ENCODE measurements around the gene NPIPB8. TPM values are rescaled to one million over a fixed set of nuclear protein-coding genes. Genes with fewer than 3 reads are reported as not detected.
"Not testable (repeated sequence)": the region's sequence is repeated elsewhere in the genome, so short reads cannot be mapped to it uniquely, and the experiment has no call there.

Gene NPIPB8
- total and polyA plus RNA-seq, 9 of the 15 experiments (the other 6 are each of a cell fraction or from before 2014, with no cell fraction given) = 0.16 TPM; not detected in 8

GRCh38 chr16:28704246-28704645 is 66.4 kb downstream of the NPIPB8 start:
- H3K4me1 ChIP-seq (replicated peaks in 1 of 2; ENCODE audit: control insufficient read depth in 2 of 2, insufficient read depth in 2 of 2, low read length in 2 of 2); H3K9me3 ChIP-seq (replicated peaks; ENCODE audit: control insufficient read depth, insufficient read depth, low read depth, low read length); H4K20me1 ChIP-seq (replicated peaks; ENCODE audit: control insufficient read depth, insufficient read depth, low read length); H3K79me2 ChIP-seq (ENCODE audit: control insufficient read depth, insufficient read depth, low read length); H3K36me3 ChIP-seq (ENCODE audit: control insufficient read depth, insufficient read depth, low read length); H3K27ac ChIP-seq (ENCODE audit: extremely low read depth, low read depth, low read length); POLR2A ChIA-PET; H3K9ac ChIP-seq (ENCODE audit: insufficient read depth in 1 of 2, low read depth in 2 of 2, low read length in 2 of 2); FAIRE-seq; H3K4me3 ChIP-seq; H2AFZ ChIP-seq (ENCODE audit: low read depth, low read length); H3K9me1 ChIP-seq (ENCODE audit: control insufficient read depth, insufficient read depth, low read length); DNase-seq (ENCODE audit: extremely low read depth in 1 of 4, low spot score in 3 of 4); BruUV-seq (replicated peaks); intact Hi-C loops (cut with micrococcal nuclease); H3K27me3 ChIP-seq (ENCODE audit: control insufficient read depth in 2 of 2, insufficient read depth in 2 of 2, low read length in 2 of 2); ATAC-seq; H3K4me2 ChIP-seq (ENCODE audit: insufficient read depth, low read length); CTCF ChIA-PET (ENCODE audit: low intra/inter-chr PET ratio): not testable (repeated sequence)
- no CpG with 5 or more reads among the region's 7 CpGs for WGBS (ENCODE audit: insufficient coverage, low coverage, missing lambda C conversion rate)
- in situ Hi-C loops (cut with MboI) = loop anchor here (25.0 kb wide), 2 partner anchors 92 to 167 kb away; partner anchors contain the start of genes NUPR1 and SULT1A1

Other genes starting within 250 kb of the NPIPB8 start
Only the 7 nearest of the 15 such genes appear.
- gene IL27, start 131.2 kb upstream of the NPIPB8 start, total RNA-seq (2014; rRNA removed) = not detected in 2 replicates
- gene IL27, start 131.2 kb upstream of the NPIPB8 start, total RNA-seq (2014; rRNA removed; fragmentation: Illumina TruSeq; extraction: Trizol) = not detected in 2 replicates
- gene IL27, start 131.2 kb upstream of the NPIPB8 start, total RNA-seq (2015; rRNA removed; fragmentation: Illumina TruSeq; extraction: Trizol) = not detected in 2 replicates
- not detected in 2 replicates for gene IL27, start 131.2 kb upstream of the NPIPB8 start, total RNA-seq (2021)
- not detected in 2 replicates for gene IL27, start 131.2 kb upstream of the NPIPB8 start, polyA plus RNA-seq (2011; rRNA removed)
- gene IL27, start 131.2 kb upstream of the NPIPB8 start, polyA plus RNA-seq (2014; fragmentation: Illumina TruSeq; extraction: Trizol) = not detected in 2 replicates
- not detected for gene IL27, start 131.2 kb upstream of the NPIPB8 start, polyA plus RNA-seq (2014; fragmentation: Nextera tagmentation; extraction: Ambion mirVana)
- not detected in 2 replicates for gene IL27, start 131.2 kb upstream of the NPIPB8 start, polyA plus RNA-seq (2014; rRNA removed)
- gene NUPR1, start 99.1 kb upstream of the NPIPB8 start, total RNA-seq (2014; rRNA removed) = 0.27 and 0.86 TPM in 2 replicates
- gene NUPR1, start 99.1 kb upstream of the NPIPB8 start, total RNA-seq (2014; rRNA removed; fragmentation: Illumina TruSeq; extraction: Trizol) = 0.07 TPM in 1 of 2 replicates, not detected in the other
- gene NUPR1, start 99.1 kb upstream of the NPIPB8 start, total RNA-seq (2015; rRNA removed; fragmentation: Illumina TruSeq; extraction: Trizol) = 0.40 and 0.64 TPM in 2 replicates
- 0.56 and 1.5 TPM in 2 replicates for gene NUPR1, start 99.1 kb upstream of the NPIPB8 start, total RNA-seq (2021)
- gene NUPR1, start 99.1 kb upstream of the NPIPB8 start, polyA plus RNA-seq (2011; rRNA removed) = 0.11 and 0.34 TPM in 2 replicates
- 0.08 and 1.00 TPM in 2 replicates for gene NUPR1, start 99.1 kb upstream of the NPIPB8 start, polyA plus RNA-seq (2014; fragmentation: Illumina TruSeq; extraction: Trizol)
- gene NUPR1, start 99.1 kb upstream of the NPIPB8 start, polyA plus RNA-seq (2014; fragmentation: Nextera tagmentation; extraction: Ambion mirVana) = under 1 TPM; 0.08 to 0.21 TPM
- gene NUPR1, start 99.1 kb upstream of the NPIPB8 start, polyA plus RNA-seq (2014; rRNA removed) = 0.09 and 0.34 TPM in 2 replicates
- gene SGF29, start 84.1 kb upstream of the NPIPB8 start, total RNA-seq (2014; rRNA removed) = 33.1 and 36.1 TPM in 2 replicates
- 16.3 and 21.2 TPM in 2 replicates for gene SGF29, start 84.1 kb upstream of the NPIPB8 start, total RNA-seq (2014; rRNA removed; fragmentation: Illumina TruSeq; extraction: Trizol)
- gene SGF29, start 84.1 kb upstream of the NPIPB8 start, total RNA-seq (2015; rRNA removed; fragmentation: Illumina TruSeq; extraction: Trizol) = 28.1 and 31.3 TPM in 2 replicates
- gene SGF29, start 84.1 kb upstream of the NPIPB8 start, total RNA-seq (2021) = 34.2 and 41.1 TPM in 2 replicates
- 2.6 and 4.1 TPM in 2 replicates for gene SGF29, start 84.1 kb upstream of the NPIPB8 start, polyA plus RNA-seq (2011; rRNA removed)
- gene SGF29, start 84.1 kb upstream of the NPIPB8 start, polyA plus RNA-seq (2014; fragmentation: Illumina TruSeq; extraction: Trizol) = 24.5 and 30.9 TPM in 2 replicates
- 10 to 100 TPM in 1 of 2 experiments, 1 to 10 TPM in 1; 6.0 to 11.9 TPM for gene SGF29, start 84.1 kb upstream of the NPIPB8 start, polyA plus RNA-seq (2014; fragmentation: Nextera tagmentation; extraction: Ambion mirVana)
- 14.4 and 16.5 TPM in 2 replicates for gene SGF29, start 84.1 kb upstream of the NPIPB8 start, polyA plus RNA-seq (2014; rRNA removed)
- 1.8 and 3.2 TPM in 2 replicates for gene SULT1A2, start 41.0 kb upstream of the NPIPB8 start, total RNA-seq (2014; rRNA removed)
- gene SULT1A2, start 41.0 kb upstream of the NPIPB8 start, total RNA-seq (2014; rRNA removed; fragmentation: Illumina TruSeq; extraction: Trizol) = 0.64 and 0.73 TPM in 2 replicates
- gene SULT1A2, start 41.0 kb upstream of the NPIPB8 start, total RNA-seq (2015; rRNA removed; fragmentation: Illumina TruSeq; extraction: Trizol) = 1.6 and 1.9 TPM in 2 replicates
- gene SULT1A2, start 41.0 kb upstream of the NPIPB8 start, total RNA-seq (2021) = 1.1 and 1.2 TPM in 2 replicates
- gene SULT1A2, start 41.0 kb upstream of the NPIPB8 start, polyA plus RNA-seq (2011; rRNA removed) = 0.39 and 0.92 TPM in 2 replicates
- gene SULT1A2, start 41.0 kb upstream of the NPIPB8 start, polyA plus RNA-seq (2014; fragmentation: Illumina TruSeq; extraction: Trizol) = 1.3 and 2.1 TPM in 2 replicates
- gene SULT1A2, start 41.0 kb upstream of the NPIPB8 start, polyA plus RNA-seq (2014; fragmentation: Nextera tagmentation; extraction: Ambion mirVana) = 1 to 10 TPM; 2.4 to 2.9 TPM
- 1.5 and 1.7 TPM in 2 replicates for gene SULT1A2, start 41.0 kb upstream of the NPIPB8 start, polyA plus RNA-seq (2014; rRNA removed)
- 21.2 and 30.2 TPM in 2 replicates for gene SULT1A1, start 28.0 kb upstream of the NPIPB8 start, total RNA-seq (2014; rRNA removed)
- 9.6 and 11.6 TPM in 2 replicates for gene SULT1A1, start 28.0 kb upstream of the NPIPB8 start, total RNA-seq (2014; rRNA removed; fragmentation: Illumina TruSeq; extraction: Trizol)
- gene SULT1A1, start 28.0 kb upstream of the NPIPB8 start, total RNA-seq (2015; rRNA removed; fragmentation: Illumina TruSeq; extraction: Trizol) = 21.3 and 22.4 TPM in 2 replicates
- gene SULT1A1, start 28.0 kb upstream of the NPIPB8 start, total RNA-seq (2021) = 15.3 and 15.6 TPM in 2 replicates
- gene SULT1A1, start 28.0 kb upstream of the NPIPB8 start, polyA plus RNA-seq (2011; rRNA removed) = 2.9 and 3.4 TPM in 2 replicates
- 30.1 and 33.7 TPM in 2 replicates for gene SULT1A1, start 28.0 kb upstream of the NPIPB8 start, polyA plus RNA-seq (2014; fragmentation: Illumina TruSeq; extraction: Trizol)
- gene SULT1A1, start 28.0 kb upstream of the NPIPB8 start, polyA plus RNA-seq (2014; fragmentation: Nextera tagmentation; extraction: Ambion mirVana) = 10 to 100 TPM; 16.6 to 22.9 TPM
- 15.6 and 15.8 TPM in 2 replicates for gene SULT1A1, start 28.0 kb upstream of the NPIPB8 start, polyA plus RNA-seq (2014; rRNA removed)
- gene EIF3C, start 73.4 kb downstream of the NPIPB8 start, total RNA-seq (2014; rRNA removed) = 611 and 748 TPM in 2 replicates
- gene EIF3C, start 73.4 kb downstream of the NPIPB8 start, total RNA-seq (2014; rRNA removed; fragmentation: Illumina TruSeq; extraction: Trizol) = 226 and 295 TPM in 2 replicates
- gene EIF3C, start 73.4 kb downstream of the NPIPB8 start, total RNA-seq (2015; rRNA removed; fragmentation: Illumina TruSeq; extraction: Trizol) = 297 and 300 TPM in 2 replicates
- gene EIF3C, start 73.4 kb downstream of the NPIPB8 start, total RNA-seq (2021) = 816 and 865 TPM in 2 replicates
- gene EIF3C, start 73.4 kb downstream of the NPIPB8 start, polyA plus RNA-seq (2011; rRNA removed) = 221 and 411 TPM in 2 replicates
- 464 and 523 TPM in 2 replicates for gene EIF3C, start 73.4 kb downstream of the NPIPB8 start, polyA plus RNA-seq (2014; fragmentation: Illumina TruSeq; extraction: Trizol)
- 100 to 1,000 TPM; 131 to 169 TPM for gene EIF3C, start 73.4 kb downstream of the NPIPB8 start, polyA plus RNA-seq (2014; fragmentation: Nextera tagmentation; extraction: Ambion mirVana)
- gene EIF3C, start 73.4 kb downstream of the NPIPB8 start, polyA plus RNA-seq (2014; rRNA removed) = 598 and 639 TPM in 2 replicates
- gene NPIPB9, start 113.7 kb downstream of the NPIPB8 start, total RNA-seq (2014; rRNA removed) = 1.1 and 1.6 TPM in 2 replicates
- 2.4 and 2.9 TPM in 2 replicates for gene NPIPB9, start 113.7 kb downstream of the NPIPB8 start, total RNA-seq (2014; rRNA removed; fragmentation: Illumina TruSeq; extraction: Trizol)
- 0.94 and 1.5 TPM in 2 replicates for gene NPIPB9, start 113.7 kb downstream of the NPIPB8 start, total RNA-seq (2015; rRNA removed; fragmentation: Illumina TruSeq; extraction: Trizol)
- gene NPIPB9, start 113.7 kb downstream of the NPIPB8 start, total RNA-seq (2021) = 0.89 and 1.4 TPM in 2 replicates
- 0.69 and 0.89 TPM in 2 replicates for gene NPIPB9, start 113.7 kb downstream of the NPIPB8 start, polyA plus RNA-seq (2011; rRNA removed)
- gene NPIPB9, start 113.7 kb downstream of the NPIPB8 start, polyA plus RNA-seq (2014; fragmentation: Illumina TruSeq; extraction: Trizol) = 0.17 and 0.49 TPM in 2 replicates
- gene NPIPB9, start 113.7 kb downstream of the NPIPB8 start, polyA plus RNA-seq (2014; fragmentation: Nextera tagmentation; extraction: Ambion mirVana) = under 1 TPM; 0.10 to 0.18 TPM
- 1.2 TPM in 1 of 2 replicates, not detected in the other for gene NPIPB9, start 113.7 kb downstream of the NPIPB8 start, polyA plus RNA-seq (2014; rRNA removed)

Measured in K562 (cell line).